Prostate gland (tissue), 2 donors: ENCODE data around the gene GGA3. TPM values are rescaled to one million over a fixed set of nuclear protein-coding genes. Genes with fewer than 3 reads are reported as not detected.
A peak's percentile ranks its signal among the peaks of the same experiment; 100 is the strongest.

Experiments used
- DNase-seq: peaks from one replicate; pipeline ENCODE4 v3.0.0-alpha.2; 2019; ENCODE audit warnings: low spot score
- H3K27ac ChIP-seq, 2 donors: fragments of 200-600 bp; sonication (generic); 2 replicates each; pipeline ENCODE4 v1.5.1; 2017 to 2019
- H3K27me3 ChIP-seq: fragments of 200-600 bp; sonication (generic); replicated peaks from 2 replicates; pipeline ENCODE4 v1.5.1; 2019; ENCODE audit not compliant: insufficient read depth
- H3K36me3 ChIP-seq, 2 donors: fragments of 200-600 bp; sonication (generic); 1 replicate in 1 of 2; 2 replicates in 1 of 2; pipeline versions ENCODE4 v1.5.1 to v1.8.1; 2017 to 2019
- H3K4me1 ChIP-seq: fragments of 200-600 bp; sonication (generic); replicated peaks from 2 replicates; pipeline ENCODE4 v1.5.1; 2019
- H3K4me3 ChIP-seq, 2 donors: fragments of 200-600 bp; sonication (generic); 2 replicates each; pipeline ENCODE4 v1.5.1; 2017 to 2019
- H3K9me3 ChIP-seq: fragments of 200-600 bp; sonication (generic); 2 replicates; pipeline ENCODE4 v1.5.1; 2017
- POLR2A ChIP-seq: fragments of 450-650 bp; IDR thresholded peaks from one replicate; pipeline ENCODE4 v1.6.1; 2016; ENCODE audit warnings: antibody characterized with exemption, mild to moderate bottlenecking
- POLR2AphosphoS5 ChIP-seq: sonication (generic); formaldehyde crosslinking; IDR thresholded peaks from one replicate; pipeline ENCODE4 v1.6.1; 2017; ENCODE audit warnings: antibody characterized with exemption
- WGBS: methylation state at CpG from one replicate; pipeline ENCODE4 v1.1.5; 2018; 5-methylcytosine and 5-hydroxymethylcytosine counted together
- intact Hi-C: fragments of 100-400 bp; cut with DNase I; formaldehyde crosslinking; loops from one replicate; pipeline ENCODE4 v1.14.2; 2022
- total RNA-seq, 2 donors: library from RNA; depleted of rRNA; stranded (reverse); fragments of >200 nt; gene quantifications; one replicate each; pipeline ENCODE4 v1.1.0, GENCODE V29; 2016
- TF ChIP-seq, protein P1 (sequence below), 4 experiments: fragments of 200-600 bp in 2 of 4; fragments of 450-650 bp in 2 of 4; sonication (generic) in 2 of 4; IDR thresholded peaks; 1 replicate in 3 of 4; 2 replicates in 1 of 4; pipeline ENCODE4 v1.5.1; 2016 to 2019; ENCODE audit warnings: antibody characterized with exemption in 4 of 4, mild to moderate bottlenecking in 2 of 4, moderate library complexity in 2 of 4

GGA3 gene
- total RNA-seq, 2 donors from 2014 or later, result 18.9 to 43.3 TPM

DNA sequence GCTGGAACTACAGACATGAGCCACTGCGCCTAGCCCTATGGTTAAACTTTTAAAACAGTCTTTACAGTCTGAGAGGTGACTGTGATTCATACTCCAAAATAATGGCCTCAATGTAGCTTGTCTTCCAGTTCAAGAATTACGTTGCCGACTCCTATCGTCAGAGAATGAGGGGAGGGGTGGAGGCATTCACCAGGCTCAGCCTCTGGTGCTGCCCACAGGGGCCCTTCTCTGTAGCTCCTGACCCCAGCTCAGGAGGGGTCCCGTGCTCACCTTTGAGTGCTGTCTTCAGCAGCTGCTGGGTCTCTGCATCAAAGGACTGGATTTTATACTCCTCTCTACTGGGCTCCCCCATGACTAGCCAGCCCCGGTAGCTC is 8.4 kb upstream of the GGA3 start:
- intact Hi-C loops, result loop anchor here (5.0 kb wide), 1 partner anchor 142 kb away; no protein-coding TSS in a partner anchor
- WGBS, result 17% methylated on average over 6 of the region's 6 CpGs
- H3K27ac ChIP-seq, result peak overlapping the region; percentile 84 to 88
- peaks cover 5% of the 10 kb centered on the region for H3K4me1 ChIP-seq
- H3K4me3 ChIP-seq, result peak overlapping the region; percentile 82 to 84
- TF ChIP-seq POLR2AphosphoS5 (no peak), POLR2A (no peak)
- no peaks in the 10 kb centered on the region for H3K27me3 ChIP-seq
- DNase-seq, result no peak
- H3K36me3 ChIP-seq, result peaks cover 0 to 17% of the 10 kb centered on the region in 2 donors
- no peaks in the 10 kb centered on the region for H3K9me3 ChIP-seq

- intact Hi-C loops, result no loop called here
- no peak overlapping the region for H3K27ac ChIP-seq
- peaks cover 0 to 17% of the 10 kb centered on the region in 2 donors for H3K36me3 ChIP-seq
- no peak for DNase-seq
- H3K9me3 ChIP-seq, result no peaks in the 10 kb centered on the region
- no peak overlapping the region for H3K4me3 ChIP-seq
- H3K27me3 ChIP-seq, result no peaks in the 10 kb centered on the region
- H3K4me1 ChIP-seq, result peaks cover 7% of the 10 kb centered on the region
- WGBS, result 33% methylated on average over 14 of the region's 14 CpGs
- TF ChIP-seq, protein P1, sequence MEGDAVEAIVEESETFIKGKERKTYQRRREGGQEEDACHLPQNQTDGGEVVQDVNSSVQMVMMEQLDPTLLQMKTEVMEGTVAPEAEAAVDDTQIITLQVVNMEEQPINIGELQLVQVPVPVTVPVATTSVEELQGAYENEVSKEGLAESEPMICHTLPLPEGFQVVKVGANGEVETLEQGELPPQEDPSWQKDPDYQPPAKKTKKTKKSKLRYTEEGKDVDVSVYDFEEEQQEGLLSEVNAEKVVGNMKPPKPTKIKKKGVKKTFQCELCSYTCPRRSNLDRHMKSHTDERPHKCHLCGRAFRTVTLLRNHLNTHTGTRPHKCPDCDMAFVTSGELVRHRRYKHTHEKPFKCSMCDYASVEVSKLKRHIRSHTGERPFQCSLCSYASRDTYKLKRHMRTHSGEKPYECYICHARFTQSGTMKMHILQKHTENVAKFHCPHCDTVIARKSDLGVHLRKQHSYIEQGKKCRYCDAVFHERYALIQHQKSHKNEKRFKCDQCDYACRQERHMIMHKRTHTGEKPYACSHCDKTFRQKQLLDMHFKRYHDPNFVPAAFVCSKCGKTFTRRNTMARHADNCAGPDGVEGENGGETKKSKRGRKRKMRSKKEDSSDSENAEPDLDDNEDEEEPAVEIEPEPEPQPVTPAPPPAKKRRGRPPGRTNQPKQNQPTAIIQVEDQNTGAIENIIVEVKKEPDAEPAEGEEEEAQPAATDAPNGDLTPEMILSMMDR (IDR thresholded peaks at IDR 0.05), result no peak
- TF ChIP-seq POLR2AphosphoS5 (no peak), POLR2A (no peak)
These were observed 6.2 kb upstream of the GGA3 start for GRCh38 chr17:75267411-75268232.

DNA sequence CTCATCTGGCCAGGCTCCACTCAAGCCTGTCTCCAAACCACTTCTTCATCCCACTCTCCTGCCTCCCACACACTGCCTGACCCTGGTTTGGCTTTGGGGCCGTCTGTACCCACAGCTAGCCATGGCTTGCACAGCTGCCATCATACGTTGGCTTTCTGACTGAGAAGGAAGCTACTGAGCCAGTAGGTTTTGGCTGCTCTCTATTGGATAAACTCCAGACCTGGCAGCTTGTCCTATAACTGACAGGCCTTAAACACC is 5.7 kb upstream of the GGA3 start:
- no peak for DNase-seq
- 26% methylated on average over 2 of the region's 2 CpGs for WGBS
- H3K27ac ChIP-seq, result no peak overlapping the region
- intact Hi-C loops, result no loop called here
- H3K4me1 ChIP-seq, result peaks cover 11% of the 10 kb centered on the region
- TF ChIP-seq, protein P1 (IDR thresholded peaks at IDR 0.05), result no peak
- TF ChIP-seq POLR2AphosphoS5 (no peak), POLR2A (no peak)
- H3K4me3 ChIP-seq, result no peak overlapping the region
- no peaks in the 10 kb centered on the region for H3K27me3 ChIP-seq
- peaks cover 0 to 17% of the 10 kb centered on the region in 2 donors for H3K36me3 ChIP-seq
- no peaks in the 10 kb centered on the region for H3K9me3 ChIP-seq

GRCh38 chr17:75266316-75267152 is 5.1 kb upstream of the GGA3 start:
- peaks cover 0 to 17% of the 10 kb centered on the region in 2 donors for H3K36me3 ChIP-seq
- H3K4me1 ChIP-seq, result peaks cover 11% of the 10 kb centered on the region
- TF ChIP-seq, protein P1 (IDR thresholded peaks at IDR 0.05), result no peak
- TF ChIP-seq POLR2A (no peak), POLR2AphosphoS5 (no peak)
- H3K9me3 ChIP-seq, result no peaks in the 10 kb centered on the region
- 72% methylated on average over 13 of the region's 13 CpGs for WGBS
- H3K4me3 ChIP-seq, result no peak overlapping the region
- intact Hi-C loops, result no loop called here
- no peaks in the 10 kb centered on the region for H3K27me3 ChIP-seq
- DNase-seq, result no peak
- H3K27ac ChIP-seq, result no peak overlapping the region

DNA sequence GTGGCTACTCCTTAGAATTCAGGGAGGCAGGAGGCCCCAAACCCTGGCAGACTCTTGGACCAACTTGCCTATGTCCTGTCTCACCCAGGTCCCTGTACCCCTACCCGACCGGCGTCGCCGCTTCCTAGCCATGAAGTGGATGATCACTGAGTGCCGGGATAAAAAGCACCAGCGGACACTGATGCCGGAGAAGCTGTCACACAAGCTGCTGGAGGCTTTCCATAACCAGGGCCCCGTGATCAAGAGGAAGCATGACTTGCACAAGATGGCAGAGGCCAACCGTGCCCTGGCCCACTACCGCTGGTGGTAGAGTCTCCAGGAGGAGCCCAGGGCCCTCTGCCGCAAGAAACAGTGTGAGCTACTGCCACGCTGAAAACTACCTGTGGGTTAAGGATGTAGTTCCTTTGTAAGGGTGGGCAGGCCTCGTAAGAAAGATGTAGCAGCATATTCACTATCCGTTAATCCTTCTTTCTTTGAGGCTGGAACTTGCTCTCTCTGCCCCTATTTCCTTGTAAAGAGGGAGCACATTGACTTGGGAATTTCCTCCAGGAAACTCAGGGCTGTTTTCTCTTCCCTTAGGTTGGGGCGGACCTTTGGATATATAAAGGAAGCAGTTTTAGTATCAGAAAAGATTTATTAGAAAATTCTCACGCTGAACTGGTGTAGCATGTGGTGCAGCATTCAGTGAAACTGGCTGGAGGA is 4.4 kb upstream of the GGA3 start:
- Histone ChIP-seq H3K36me3 (peaks cover 0 to 17% of the 10 kb centered on the region in 2 donors), H3K9me3 (no peaks in the 10 kb centered on the region), H3K27me3 (no peaks in the 10 kb centered on the region), H3K4me3 (no peak overlapping the region), H3K27ac (no peak overlapping the region), H3K4me1 (peaks cover 11% of the 10 kb centered on the region)
- 86% methylated on average over 17 of the region's 17 CpGs for WGBS
- no peak for DNase-seq
- intact Hi-C loops, result no loop called here
- TF ChIP-seq POLR2AphosphoS5, result no peak
